HepG2 (cell line): Measurements from ENCODE around the gene TASOR2. TPM values are rescaled to one million over a fixed set of nuclear protein-coding genes. Genes with fewer than 3 reads are reported as not detected.

Experiments used
- CBX1 ChIP-seq: IDR thresholded peaks from one replicate; pipeline ENCODE4 v1.6.1; 2016; ENCODE audit warnings: antibody characterized with exemption, low read depth
- DRAP1 ChIP-seq: IDR thresholded peaks from 2 replicates; pipeline ENCODE4 v1.6.1; 2016; ENCODE audit warnings: missing genetic modification reagents, missing compliant biosample characterization
- E2F1 ChIP-seq: sonication (generic); formaldehyde crosslinking; IDR thresholded peaks from 2 replicates; pipeline ENCODE4 v1.5.0; 2020; ENCODE audit warnings: missing genetic modification reagents
- ELF4 ChIP-seq: sonication (generic); formaldehyde crosslinking; IDR thresholded peaks from 2 replicates; pipeline ENCODE4 v1.5.0; 2020; ENCODE audit warnings: missing genetic modification reagents, mild to moderate bottlenecking, moderate library complexity, borderline replicate concordance
- FLYWCH1 ChIP-seq: sonication (generic); formaldehyde crosslinking; IDR thresholded peaks from 2 replicates; pipeline ENCODE4 v1.8.1; 2023; ENCODE audit warnings: mild to moderate bottlenecking, missing genetic modification reagents
- HES4 ChIP-seq: sonication (generic); formaldehyde crosslinking; IDR thresholded peaks from 2 replicates; pipeline ENCODE4 v1.9.0; 2021; ENCODE audit warnings: mild to moderate bottlenecking, missing genetic modification reagents, borderline replicate concordance
- MEF2D ChIP-seq: sonication (generic); formaldehyde crosslinking; IDR thresholded peaks from 2 replicates; pipeline ENCODE4 v1.5.1; 2020; ENCODE audit warnings: mild to moderate bottlenecking, missing genetic modification reagents
- PAX8 ChIP-seq: sonication (generic); formaldehyde crosslinking; IDR thresholded peaks from 2 replicates; pipeline ENCODE4 v1.8.0; 2022; ENCODE audit warnings: mild to moderate bottlenecking, missing genetic modification reagents, borderline replicate concordance
- POLR2A ChIP-seq, 2 experiments: IDR thresholded peaks; 2 replicates each; pipeline ENCODE4 v1.6.1; 2011; ENCODE audit warnings: low read depth in 2 of 2, low read length in 2 of 2, mild to moderate bottlenecking in 1 of 2, moderate library complexity in 1 of 2; ENCODE audit not compliant: insufficient read depth in 1 of 2
- RBAK ChIP-seq: sonication (generic); formaldehyde crosslinking; IDR thresholded peaks from 2 replicates; pipeline ENCODE4 v1.5.1; 2020; ENCODE audit warnings: mild to moderate bottlenecking, missing genetic modification reagents
- ZBTB37 ChIP-seq: sonication (generic); formaldehyde crosslinking; IDR thresholded peaks from 2 replicates; pipeline ENCODE4 v1.4.0; 2020; ENCODE audit warnings: mild to moderate bottlenecking, missing genetic modification reagents
- ZFAT ChIP-seq: sonication (generic); formaldehyde crosslinking; conservative IDR thresholded peaks from 2 replicates; pipeline ENCODE4 v1.8.1; 2023; ENCODE audit warnings: missing genetic modification reagents, inconsistent platforms
- ZNF446 ChIP-seq: sonication (generic); formaldehyde crosslinking; IDR thresholded peaks from 2 replicates; pipeline ENCODE4 v1.5.0; 2020; ENCODE audit warnings: mild to moderate bottlenecking, missing genetic modification reagents
- ZNF558 ChIP-seq: sonication (generic); formaldehyde crosslinking; IDR thresholded peaks from 2 replicates; pipeline ENCODE4 v1.9.0; 2022; ENCODE audit warnings: mild to moderate bottlenecking, missing genetic modification reagents, borderline replicate concordance
- ZNF639 ChIP-seq: conservative IDR thresholded peaks from 2 replicates; pipeline ENCODE4 v1.6.1; 2018; ENCODE audit warnings: missing genetic modification reagents
- ZNF839 ChIP-seq: sonication (generic); formaldehyde crosslinking; IDR thresholded peaks from 2 replicates; pipeline ENCODE4 v1.4.0; 2020; ENCODE audit warnings: missing genetic modification reagents, mild to moderate bottlenecking, borderline replicate concordance
- polyA plus RNA-seq, 8 experiments: library from polyadenylated mRNA; depleted of rRNA in 3 of 8; stranded (reverse) in 7 of 8; unstranded in 1 of 8; fragments of >200 nt; fragmentation: Illumina TruSeq in 4 of 8; extraction: Trizol in 4 of 8; gene quantifications; 2 replicates each; pipeline versions ENCODE4 v1.2.1 to v1.2.3, GENCODE V29; 2011 to 2016; ENCODE audit warnings: low read depth in 4 of 8, missing spikeins in 1 of 8, mixed read lengths in 1 of 8; ENCODE audit not compliant: insufficient read depth in 1 of 8
- total RNA-seq, 5 experiments: library from RNA; depleted of rRNA; stranded (reverse); fragments of >200 nt; fragmentation: Illumina TruSeq; extraction: Trizol; gene quantifications; 2 replicates each; pipeline ENCODE4 v1.2.3, GENCODE V29; 2016; ENCODE audit warnings: low read depth in 1 of 5
- TF ChIP-seq, protein P1 (sequence below): IDR thresholded peaks from 2 replicates; pipeline ENCODE4 v1.6.1; 2018; ENCODE audit warnings: missing genetic modification reagents
- TF ChIP-seq, protein P2 (sequence below): sonication (generic); formaldehyde crosslinking; IDR thresholded peaks from 2 replicates; pipeline ENCODE4 v1.4.0; 2020; ENCODE audit warnings: missing genetic modification reagents, borderline replicate concordance
- TF ChIP-seq, protein P3 (sequence below): sonication (generic); formaldehyde crosslinking; IDR thresholded peaks from 2 replicates; pipeline ENCODE4 v1.4.0; 2020; ENCODE audit warnings: missing genetic modification reagents

Gene TASOR2
- total and polyA plus RNA-seq, 2 of the 13 experiments (the other 11 are each of a cell fraction or from before 2014, with no cell fraction given) = 24.2 to 55.3 TPM

GRCh38 chr10:5659702-5660528 lies 24.7 kb upstream of the TASOR2 start (continued):
- TF ChIP-seq E2F1 (CRISPR knock-in tag) (no peak), ZNF639 (CRISPR knock-in tag) (no peak), RBAK (CRISPR knock-in tag) (no peak), ZNF558 (no peak), POLR2A (IDR thresholded peaks at IDR 0.05; ENCODE audit: insufficient read depth in 1 of 2, low read depth in 2 of 2, low read length in 2 of 2) (peak in 1 of 2 experiments; percentile 5; a peak in 1 of 4 replicates), ELF4 (CRISPR knock-in tag) (no peak), ZBTB37 (CRISPR knock-in tag) (peak; percentile 58; the same call in 1 of the 2 replicates), ZNF446 (CRISPR knock-in tag) (no peak), PAX8 (CRISPR knock-in tag) (no peak), CBX1 (no peak), HES4 (no peak; the same call in 1 of the 2 replicates), ZFAT (CRISPR knock-in tag) (no peak), MEF2D (CRISPR knock-in tag) (no peak; the same call in 1 of the 2 replicates), ZNF839 (CRISPR knock-in tag) (no peak), DRAP1 (peak; percentile 45; the same call in 1 of the 2 replicates), FLYWCH1 (CRISPR knock-in tag) (no peak)
- TF ChIP-seq, protein P1, sequence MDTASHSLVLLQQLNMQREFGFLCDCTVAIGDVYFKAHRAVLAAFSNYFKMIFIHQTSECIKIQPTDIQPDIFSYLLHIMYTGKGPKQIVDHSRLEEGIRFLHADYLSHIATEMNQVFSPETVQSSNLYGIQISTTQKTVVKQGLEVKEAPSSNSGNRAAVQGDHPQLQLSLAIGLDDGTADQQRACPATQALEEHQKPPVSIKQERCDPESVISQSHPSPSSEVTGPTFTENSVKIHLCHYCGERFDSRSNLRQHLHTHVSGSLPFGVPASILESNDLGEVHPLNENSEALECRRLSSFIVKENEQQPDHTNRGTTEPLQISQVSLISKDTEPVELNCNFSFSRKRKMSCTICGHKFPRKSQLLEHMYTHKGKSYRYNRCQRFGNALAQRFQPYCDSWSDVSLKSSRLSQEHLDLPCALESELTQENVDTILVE = 0 out of 2 replicates have a peak, but pooled peaks have one; percentile 55
- TF ChIP-seq, protein P2, sequence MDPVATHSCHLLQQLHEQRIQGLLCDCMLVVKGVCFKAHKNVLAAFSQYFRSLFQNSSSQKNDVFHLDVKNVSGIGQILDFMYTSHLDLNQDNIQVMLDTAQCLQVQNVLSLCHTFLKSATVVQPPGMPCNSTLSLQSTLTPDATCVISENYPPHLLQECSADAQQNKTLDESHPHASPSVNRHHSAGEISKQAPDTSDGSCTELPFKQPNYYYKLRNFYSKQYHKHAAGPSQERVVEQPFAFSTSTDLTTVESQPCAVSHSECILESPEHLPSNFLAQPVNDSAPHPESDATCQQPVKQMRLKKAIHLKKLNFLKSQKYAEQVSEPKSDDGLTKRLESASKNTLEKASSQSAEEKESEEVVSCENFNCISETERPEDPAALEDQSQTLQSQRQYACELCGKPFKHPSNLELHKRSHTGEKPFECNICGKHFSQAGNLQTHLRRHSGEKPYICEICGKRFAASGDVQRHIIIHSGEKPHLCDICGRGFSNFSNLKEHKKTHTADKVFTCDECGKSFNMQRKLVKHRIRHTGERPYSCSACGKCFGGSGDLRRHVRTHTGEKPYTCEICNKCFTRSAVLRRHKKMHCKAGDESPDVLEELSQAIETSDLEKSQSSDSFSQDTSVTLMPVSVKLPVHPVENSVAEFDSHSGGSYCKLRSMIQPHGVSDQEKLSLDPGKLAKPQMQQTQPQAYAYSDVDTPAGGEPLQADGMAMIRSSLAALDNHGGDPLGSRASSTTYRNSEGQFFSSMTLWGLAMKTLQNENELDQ (CRISPR knock-in tag) = no peak
- TF ChIP-seq, protein P3, sequence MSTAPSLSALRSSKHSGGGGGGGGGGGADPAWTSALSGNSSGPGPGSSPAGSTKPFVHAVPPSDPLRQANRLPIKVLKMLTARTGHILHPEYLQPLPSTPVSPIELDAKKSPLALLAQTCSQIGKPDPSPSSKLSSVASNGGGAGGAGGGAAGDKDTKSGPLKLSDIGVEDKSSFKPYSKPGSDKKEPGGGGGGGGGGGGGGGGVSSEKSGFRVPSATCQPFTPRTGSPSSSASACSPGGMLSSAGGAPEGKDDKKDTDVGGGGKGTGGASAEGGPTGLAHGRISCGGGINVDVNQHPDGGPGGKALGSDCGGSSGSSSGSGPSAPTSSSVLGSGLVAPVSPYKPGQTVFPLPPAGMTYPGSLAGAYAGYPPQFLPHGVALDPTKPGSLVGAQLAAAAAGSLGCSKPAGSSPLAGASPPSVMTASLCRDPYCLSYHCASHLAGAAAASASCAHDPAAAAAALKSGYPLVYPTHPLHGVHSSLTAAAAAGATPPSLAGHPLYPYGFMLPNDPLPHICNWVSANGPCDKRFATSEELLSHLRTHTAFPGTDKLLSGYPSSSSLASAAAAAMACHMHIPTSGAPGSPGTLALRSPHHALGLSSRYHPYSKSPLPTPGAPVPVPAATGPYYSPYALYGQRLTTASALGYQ (CRISPR knock-in tag) = 0 out of 2 replicates have a peak, but pooled peaks have one; percentile 44
